Heart right ventricle (tissue), 16 donors: ENCODE data around the gene WDR86. TPM values are rescaled to one million over a fixed set of nuclear protein-coding genes. Genes with fewer than 3 reads are reported as not detected.

Experiments used
- ATAC-seq, 8 donors: fragments of 200-7000 bp; cut with Tn5 transposase; one replicate each; pipeline ENCODE4 v1.9.1; 2020; ENCODE audit warnings: mild to moderate bottlenecking in 8 of 8, moderate library complexity in 8 of 8, moderate number of reproducible peaks in 1 of 8
- DNase-seq, 2 donors: peaks; one replicate each; pipeline ENCODE4 v3.0.0-alpha.2; 2020
- H3K27ac ChIP-seq, 10 donors: fragments of 200-600 bp; sonication (generic) in 2 of 10; one replicate each; pipeline versions ENCODE4 v1.5.0 to v1.8.0; 2020 to 2022; ENCODE audit warnings: mild to moderate bottlenecking in 3 of 10
- H3K27me3 ChIP-seq, 7 donors: fragments of 200-600 bp; one replicate each; pipeline ENCODE4 v1.8.0; 2021 to 2022; ENCODE audit warnings: mild to moderate bottlenecking in 2 of 7
- H3K36me3 ChIP-seq, 9 donors: fragments of 200-600 bp; sonication (generic) in 1 of 9; one replicate each; pipeline versions ENCODE4 v1.5.0 to v1.8.0; 2020 to 2022; ENCODE audit warnings: mild to moderate bottlenecking in 2 of 9
- H3K4me1 ChIP-seq, 9 donors: fragments of 200-600 bp; sonication (generic) in 1 of 9; one replicate each; pipeline versions ENCODE4 v1.5.0 to v1.8.0; 2020 to 2022; ENCODE audit warnings: mild to moderate bottlenecking in 4 of 9
- H3K4me3 ChIP-seq, 10 donors: fragments of 200-600 bp; sonication (generic) in 2 of 10; one replicate each; pipeline versions ENCODE4 v1.5.0 to v1.8.0; 2020 to 2022; ENCODE audit warnings: mild to moderate bottlenecking in 7 of 10, moderate library complexity in 2 of 10
- H3K9me3 ChIP-seq, 11 donors: fragments of 200-600 bp in 10 of 11; sonication (generic) in 2 of 11; one replicate each; pipeline versions ENCODE4 v1.5.0 to v1.8.0; 2013 to 2022; ENCODE audit warnings: mild to moderate bottlenecking in 2 of 11, control low read depth in 1 of 11, moderate library complexity in 1 of 11
- CTCF ChIP-seq, 9 donors: fragments of 200-600 bp; sonication (generic) in 2 of 9; IDR thresholded peaks; one replicate each; pipeline versions ENCODE4 v1.5.0 to v1.8.0; 2021 to 2022; ENCODE audit warnings: antibody characterized with exemption in 9 of 9, mild to moderate bottlenecking in 5 of 9, moderate library complexity in 1 of 9
- WGBS, 2 donors: extraction: QIAGEN DNeasy Blood & Tissue Kit; methylation state at CpG; one replicate each; pipeline ENCODE4 v1.1.7; 2013; ENCODE audit warnings: inconsistent platforms in 1 of 2; 5-methylcytosine and 5-hydroxymethylcytosine counted together
- intact Hi-C, 10 donors: fragments of 100-400 bp; cut with DNase I; formaldehyde crosslinking; loops; one replicate each; pipeline versions ENCODE4 v1.11.1 to v1.14.2; 2022
- polyA plus RNA-seq, 2 donors: library from polyadenylated mRNA; stranded (reverse); fragments of 200-250 nt; gene quantifications; one replicate each; pipeline ENCODE4 v1.2.3, GENCODE V29; 2013
- total RNA-seq, 10 donors: library from RNA; stranded (reverse); fragmentation: NEBNext Ultra II Directional in 3 of 10; extraction: Animal tissue kit (Norgen Biotek cat#: 25700) in 3 of 10; gene quantifications; one replicate each; pipeline versions ENCODE4 v1.2.1 to v1.2.4, GENCODE V29; 2021 to 2023
- donor health status: Arrhythmogenic right ventricular cardiomyopathy.
- donor health status: ischemic (EF 13 %, LVEDD 7.1; RV severe dilation, severe dysfunction).
- donor health status: healthy with polysubstance abuse.
- donor health status: DM: no; HTN: yes; CAD: no.
- donor health status: DM: no; HTN: no; CAD: no.
- donor health status: ischemic (EF 25% LVEDD 6.9; RV normal size, moderate dysfunction).
- donor health status: ischemic (EF 25% LVEDD 5.7; RV mildly dilated, moderate dysfunction).
- donor health status: healthy.
- donor health status: DM: yes; HTN: yes; CAD: no.
- donor health status: Ischemic cardiomyopathy.
- donor health status: ischemic (EF 35%, LVEDD 5.7; RV mildly dilated, moderate dysfunction).
- donor health status: nonischemic (EF 11% LVEDD 7.7; RV severe dilation, severe dysfunction).
- donor health status: DM: yes; HTN: yes; CAD: no.
- donor health status: PGD.
- donor health status: ischemic (EF 29% LVEDD 5.4; RV normal size, mild dysfunction).
- donor health status: nonischemic (EF 23%, LVEDD 6.1; RV moderate dilation, normal function).

WDR86 gene
- total and polyA plus RNA-seq, 12 donors, result 0.15 to 0.52 (median 0.25) TPM; not detected in 3

GRCh38 chr7:151372612-151373265, 37.1 kb downstream of the WDR86 start:
- H3K36me3 ChIP-seq, result peaks cover 5 to 98% (median 42%) of the 10 kb centered on the region in 9 donors
- no peak for DNase-seq
- H3K4me3 ChIP-seq, result no peak overlapping the region
- no peak for TF ChIP-seq CTCF (IDR thresholded peaks at IDR 0.05)
- no peak overlapping the region for H3K27ac ChIP-seq
- H3K27me3 ChIP-seq, result no peaks in the 10 kb centered on the region
- intact Hi-C loops, result no loop called here
- ATAC-seq, result no peak
- H3K9me3 ChIP-seq, result no peaks in the 10 kb centered on the region
- peaks cover 0 to 8% (median 0%) of the 10 kb centered on the region in 9 donors for H3K4me1 ChIP-seq
- WGBS, 2 donors, result 95 to 96% methylated on average over 10 of the region's 10 CpGs

GRCh38 chr7:151371266-151371665, 38.6 kb downstream of the WDR86 start:
- TF ChIP-seq CTCF (IDR thresholded peaks at IDR 0.05), result no peak
- no peak overlapping the region for H3K27ac ChIP-seq
- intact Hi-C loops, result no loop called here
- H3K9me3 ChIP-seq, result no peaks in the 10 kb centered on the region
- WGBS, 2 donors, result 89 to 93% methylated on average over 2 of the region's 2 CpGs
- ATAC-seq, result no peak
- peaks cover 0 to 15% (median 0%) of the 10 kb centered on the region in 9 donors for H3K4me1 ChIP-seq
- H3K27me3 ChIP-seq, result no peaks in the 10 kb centered on the region
- H3K36me3 ChIP-seq, result peaks cover 0 to 96% (median 34%) of the 10 kb centered on the region in 9 donors
- no peak overlapping the region for H3K4me3 ChIP-seq
- no peak for DNase-seq

- Histone ChIP-seq H3K4me1 (peaks cover 0 to 15% (median 0%) of the 10 kb centered on the region in 9 donors), H3K27ac (no peak overlapping the region), H3K36me3 (peaks cover 0 to 92% (median 29%) of the 10 kb centered on the region in 9 donors), H3K4me3 (no peak overlapping the region), H3K27me3 (no peaks in the 10 kb centered on the region), H3K9me3 (no peaks in the 10 kb centered on the region)
- WGBS, 2 donors, result 12 to 14% methylated on average over 11 of the region's 11 CpGs
- peak; percentile 85 to 98 (median 96) for TF ChIP-seq CTCF (IDR thresholded peaks at IDR 0.05)
- peak; percentile 93 to 97 (median 96) for ATAC-seq
- DNase-seq, result peak; percentile 78 to 85
- intact Hi-C loops, result loop anchor here (1.0 to 5.0 kb wide), 8 partner anchors 79 to 394 kb away; no protein-coding TSS in a partner anchor
Measured at GRCh38 chr7:151368136-151368571, 41.7 kb downstream of the WDR86 start.

- DNase-seq (no peak), ATAC-seq (peak in 1 of 8 donors; percentile 9)
- peaks cover 0 to 15% (median 0%) of the 10 kb centered on the region in 9 donors for H3K4me1 ChIP-seq
- H3K36me3 ChIP-seq, result peaks cover 0 to 92% (median 38%) of the 10 kb centered on the region in 9 donors
- intact Hi-C loops, result loop anchor here in 9 of 10 donors (5.0 kb wide), 4 partner anchors 80 to 395 kb away; no protein-coding TSS in a partner anchor
- TF ChIP-seq CTCF (IDR thresholded peaks at IDR 0.05), result no peak
- no peaks in the 10 kb centered on the region for H3K27me3 ChIP-seq
- no peaks in the 10 kb centered on the region for H3K9me3 ChIP-seq
- WGBS, 2 donors, result 79 to 81% methylated on average over 4 of the region's 4 CpGs
- H3K27ac ChIP-seq, result no peak overlapping the region
- H3K4me3 ChIP-seq, result no peak overlapping the region
Measured at GRCh38 chr7:151367284-151367683, 42.6 kb downstream of the WDR86 start.
